CD4-positive, alpha-beta T cell treated with Interleukin-15 for 1 hour (primary cell): ENCODE results near the gene TNFRSF12A.

ENCODE experiments used
- DNase-seq: peaks from one replicate; pipeline ENCODE4 v3.0.0-alpha.2; 2020

The TNFRSF12A gene

GRCh38 chr16:2986623-2987188 lies 33.5 kb upstream of the TNFRSF12A start:
- DNase-seq: no peak

GRCh38 chr16:2987286-2987685 lies 32.9 kb upstream of the TNFRSF12A start:
- no peak for DNase-seq

GRCh38 chr16:2987833-2988232 lies 32.3 kb upstream of the TNFRSF12A start:
- no peak for DNase-seq

GRCh38 chr16:2988590-2989099 lies 31.5 kb upstream of the TNFRSF12A start:
- no peak for DNase-seq

- DNase-seq: no peak
Observed at GRCh38 chr16:2990891-2991290, 29.3 kb upstream of the TNFRSF12A start.

GRCh38 chr16:2991566-2992261 lies 28.5 kb upstream of the TNFRSF12A start:
- DNase-seq: no peak

- no peak for DNase-seq
Observed at GRCh38 chr16:2992383-2993081, 27.6 kb upstream of the TNFRSF12A start.

GRCh38 chr16:2996298-2996697 lies 23.9 kb upstream of the TNFRSF12A start:
- DNase-seq: no peak

- DNase-seq: no peak
Observed at GRCh38 chr16:2999929-3000328, 20.2 kb upstream of the TNFRSF12A start.

GRCh38 chr16:3000540-3000939 lies 19.6 kb upstream of the TNFRSF12A start:
- no peak for DNase-seq

GRCh38 chr16:3001316-3001715 lies 18.9 kb upstream of the TNFRSF12A start:
- no peak for DNase-seq

GRCh38 chr16:3003582-3004270 lies 16.4 kb upstream of the TNFRSF12A start:
- peak; percentile 99 for DNase-seq

- DNase-seq: no peak
Observed at GRCh38 chr16:3004319-3004718, 15.8 kb upstream of the TNFRSF12A start.

- no peak for DNase-seq
Observed at GRCh38 chr16:3004781-3005284, 15.3 kb upstream of the TNFRSF12A start.

- no peak for DNase-seq
Observed at GRCh38 chr16:3007059-3007956, 12.9 kb upstream of the TNFRSF12A start.

GRCh38 chr16:3007957-3008689 lies 12.0 kb upstream of the TNFRSF12A start:
- DNase-seq: peak; percentile 32

- DNase-seq: no peak
Observed at GRCh38 chr16:3008690-3009037, 11.5 kb upstream of the TNFRSF12A start.

- DNase-seq: no peak
Observed at GRCh38 chr16:3009568-3010390, 10.4 kb upstream of the TNFRSF12A start.

GRCh38 chr16:3010510-3010909 lies 9.7 kb upstream of the TNFRSF12A start:
- no peak for DNase-seq

- DNase-seq: no peak
Observed at GRCh38 chr16:3012246-3012645, 7.9 kb upstream of the TNFRSF12A start.
